Panc1 (cell line): ENCODE results near the gene BBS5.
"Not testable (repeated sequence)": the region's sequence is repeated elsewhere in the genome, so short reads cannot be mapped to it uniquely, and the experiment has no call there.

Source experiments
- CTCF ChIP-seq: fragments of 450-650 bp; IDR thresholded peaks from 2 replicates; pipeline ENCODE4 v1.5.1; 2017; ENCODE audit warnings: mild to moderate bottlenecking
- POLR2AphosphoS5 ChIP-seq: IDR thresholded peaks from 2 replicates; pipeline ENCODE4 v1.6.1; 2012; ENCODE audit warnings: mild to moderate bottlenecking, low read depth, low read length, moderate library complexity

GRCh38 chr2:169431772-169432171 is 47.5 kb upstream of the BBS5 start:
- TF ChIP-seq CTCF, POLR2AphosphoS5: not testable (repeated sequence)
